Effector memory CD8-positive, alpha-beta T cell (primary cell): ENCODE data around the gene MIOS.
"Not testable (repeated sequence)": the region's sequence is repeated elsewhere in the genome, so short reads cannot be mapped to it uniquely, and the experiment has no call there.

Experiments
- ATAC-seq: fragments of 150-1000 bp; cut with Tn5 transposase; replicated peaks from 2 replicates; pipeline ENCODE4 v1.10.0; 2021; ENCODE audit warnings: mild to moderate bottlenecking, moderate library complexity
- DNase-seq, 3 experiments: peaks; one replicate each; pipeline ENCODE4 v3.0.0; 2021
- H3K27ac Mint-ChIP-seq, 2 donors: one replicate each; pipeline ENCODE4 v1.8.0; 2022; ENCODE audit warnings: mild to moderate bottlenecking in 2 of 2, mixed read lengths in 2 of 2, moderate library complexity in 2 of 2
- H3K27me3 Mint-ChIP-seq, 2 donors: one replicate each; pipeline ENCODE4 v1.8.0; 2022; ENCODE audit warnings: mixed read lengths in 2 of 2
- H3K36me3 Mint-ChIP-seq: one replicate; pipeline ENCODE4 v1.8.0; 2022; ENCODE audit warnings: mild to moderate bottlenecking, moderate library complexity, mixed read lengths; ENCODE audit not compliant: insufficient read depth
- H3K4me1 Mint-ChIP-seq, 2 donors: one replicate each; pipeline ENCODE4 v1.8.0; 2022; ENCODE audit warnings: low read depth in 2 of 2, mixed read lengths in 2 of 2
- H3K4me3 Mint-ChIP-seq, 2 donors: one replicate each; pipeline ENCODE4 v1.8.0; 2022; ENCODE audit warnings: mild to moderate bottlenecking in 2 of 2, mixed read lengths in 2 of 2, moderate library complexity in 2 of 2
- H3K9me3 Mint-ChIP-seq, 2 donors: one replicate each; pipeline ENCODE4 v1.8.0; 2022; ENCODE audit warnings: mixed read lengths in 2 of 2

Gene MIOS

DNA sequence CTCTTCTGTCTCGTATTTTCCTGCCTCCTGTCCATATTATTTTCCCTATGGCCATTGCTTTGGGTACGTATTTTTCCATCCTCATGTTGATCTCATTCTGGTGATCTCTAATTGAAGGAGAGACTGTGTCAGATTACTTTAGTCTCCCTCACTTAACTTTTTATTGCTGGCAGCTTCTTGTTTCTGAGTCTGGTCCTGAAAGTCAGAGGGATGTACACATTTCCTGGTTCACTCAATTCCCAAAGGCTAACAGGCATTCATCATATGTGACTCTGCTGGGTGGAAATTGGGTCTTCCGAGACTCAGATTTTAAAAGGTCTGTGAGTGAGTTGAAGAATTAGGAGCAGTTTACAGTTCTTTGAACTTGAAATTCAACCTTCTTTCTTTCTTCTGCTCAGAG is 84.8 kb downstream of the MIOS start:
- DNase-seq (no peak), ATAC-seq (no peak)
- H3K4me3 Mint-ChIP-seq, result no peak overlapping the region
- H3K36me3 Mint-ChIP-seq, result no peaks in the 10 kb centered on the region
- H3K27me3 Mint-ChIP-seq, result no peaks in the 10 kb centered on the region
- H3K4me1 Mint-ChIP-seq, result peaks cover 23 to 40% of the 10 kb centered on the region in 2 donors
- H3K9me3 Mint-ChIP-seq, result no peaks in the 10 kb centered on the region
- peak overlapping the region in 1 of 2 donors; percentile 86 for H3K27ac Mint-ChIP-seq

DNA sequence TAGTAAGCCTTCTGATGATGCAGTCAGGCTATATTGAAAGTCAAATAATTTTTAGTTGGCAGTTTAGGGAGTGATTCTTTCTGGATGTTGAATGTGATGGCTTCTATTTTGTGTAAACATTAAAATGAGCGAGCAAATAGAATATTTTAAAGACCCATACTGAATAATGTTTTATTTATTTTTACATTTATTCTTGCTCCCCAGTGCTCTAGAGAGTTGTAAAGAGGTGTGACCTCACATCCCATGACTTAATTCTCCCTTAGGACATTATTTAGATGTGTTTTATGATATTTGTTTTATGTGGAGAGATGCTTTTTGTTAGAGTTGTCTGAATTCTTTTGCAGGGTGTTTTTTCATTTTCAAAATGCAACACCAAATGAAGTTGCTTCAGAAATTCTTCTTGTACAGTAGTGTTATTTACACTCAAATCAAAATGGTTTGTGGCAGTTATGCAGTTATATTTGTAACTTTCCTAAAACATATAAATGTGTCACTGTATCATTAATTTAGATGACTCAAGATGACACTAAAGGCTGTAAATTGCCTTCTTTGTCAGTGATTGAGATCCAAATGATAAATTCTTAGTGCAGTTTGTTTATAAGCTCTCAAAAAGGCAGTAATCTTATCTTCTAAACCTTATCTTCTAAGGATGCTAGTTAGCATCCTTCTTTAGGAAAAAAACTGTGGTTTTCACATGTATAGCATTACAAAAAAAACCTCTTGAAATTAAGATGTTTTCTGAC is 86.3 kb downstream of the MIOS start:
- H3K4me3 Mint-ChIP-seq, result peak overlapping the region in 1 of 2 donors; percentile 3
- ATAC-seq, result no peak
- no peaks in the 10 kb centered on the region for H3K27me3 Mint-ChIP-seq

DNA sequence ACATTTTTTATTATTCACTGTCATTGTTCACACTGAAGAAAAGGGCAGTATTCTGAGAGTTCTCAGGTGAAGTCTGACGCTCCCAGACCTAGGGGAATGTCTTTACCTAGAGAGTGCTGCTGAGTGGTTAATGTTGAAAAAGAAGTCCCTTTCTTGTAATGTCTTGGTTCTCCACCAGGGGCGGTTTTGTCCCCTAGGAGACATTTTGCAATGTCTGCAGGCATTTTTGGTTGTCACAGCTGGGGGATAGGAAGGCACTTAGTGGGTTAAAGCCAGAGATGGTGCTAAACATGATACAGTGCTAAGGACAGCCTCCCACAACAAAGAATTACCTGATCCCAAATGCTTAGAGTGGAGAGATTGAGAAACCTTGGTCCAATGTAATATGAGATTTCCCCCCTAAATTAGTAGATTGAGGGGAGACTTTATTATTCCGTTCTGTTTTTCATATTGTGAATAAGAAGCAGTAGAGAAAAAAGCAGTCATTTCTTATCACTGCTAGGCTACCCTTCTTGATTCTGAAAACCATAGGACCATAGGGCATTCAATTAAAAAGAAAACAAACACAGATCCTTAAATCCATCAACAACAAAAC is 87.0 kb downstream of the MIOS start:
- Mint-ChIP-seq H3K4me3 (no peak overlapping the region), H3K27me3 (no peaks in the 10 kb centered on the region), H3K9me3 (peaks cover 0 to 2% of the 10 kb centered on the region in 2 donors), H3K27ac (peak overlapping the region in 1 of 2 donors; percentile 86), H3K36me3 (no peaks in the 10 kb centered on the region), H3K4me1 (peaks cover 27 to 48% of the 10 kb centered on the region in 2 donors)
- ATAC-seq (peak; percentile 26), DNase-seq (peak in 2 of 3 experiments; percentile 12 to 18)

More for the DNA sequence above, 86.3 kb downstream of the MIOS start:
- Mint-ChIP-seq H3K9me3 (peaks cover 0 to 2% of the 10 kb centered on the region in 2 donors), H3K27ac (peak overlapping the region in 1 of 2 donors; percentile 86), H3K4me1 (peaks cover 24 to 46% of the 10 kb centered on the region in 2 donors), H3K36me3 (no peaks in the 10 kb centered on the region)
- DNase-seq, result no peak

DNA sequence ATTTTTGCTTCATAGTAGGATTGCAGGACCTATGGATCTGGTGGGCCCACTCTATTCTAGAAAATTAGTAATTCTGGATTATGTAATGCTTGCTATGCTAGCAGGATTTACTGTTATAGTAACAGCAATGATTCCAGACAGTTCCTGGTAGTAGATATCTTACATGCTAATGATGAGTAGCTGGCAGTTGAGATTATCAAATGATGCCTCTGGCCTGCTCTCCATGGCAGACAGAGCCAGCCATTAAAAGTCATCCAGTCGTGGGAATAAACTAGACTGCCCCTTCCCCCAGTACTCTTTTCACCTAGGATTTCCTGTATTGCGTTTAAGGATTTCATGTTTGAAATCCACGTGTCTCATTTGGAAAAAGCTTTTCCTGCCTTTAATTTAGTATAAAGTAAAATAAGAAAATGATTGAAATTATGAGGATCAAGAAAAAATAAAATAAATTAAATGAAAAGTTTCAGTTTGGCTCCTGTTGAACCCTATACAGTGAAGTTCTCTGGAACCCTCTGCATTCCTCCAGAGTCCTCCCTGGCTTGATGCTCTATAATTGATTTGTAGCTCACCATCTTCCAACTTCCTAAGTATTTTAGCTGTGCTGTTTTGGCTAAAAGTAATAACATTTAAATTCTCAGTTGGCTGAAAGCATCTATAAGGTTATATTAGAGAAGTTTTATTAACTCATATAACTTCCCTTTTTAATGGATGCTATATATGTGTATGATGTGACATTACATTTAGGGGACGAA is 88.5 kb downstream of the MIOS start:
- H3K27ac Mint-ChIP-seq, result no peak overlapping the region
- DNase-seq (no peak), ATAC-seq (no peak)
- peaks cover 4 to 8% of the 10 kb centered on the region in 2 donors for H3K9me3 Mint-ChIP-seq
- H3K27me3 Mint-ChIP-seq, result no peaks in the 10 kb centered on the region
- peaks cover 28 to 59% of the 10 kb centered on the region in 2 donors for H3K4me1 Mint-ChIP-seq
- H3K36me3 Mint-ChIP-seq, result no peaks in the 10 kb centered on the region
- H3K4me3 Mint-ChIP-seq, result no peak overlapping the region

DNA sequence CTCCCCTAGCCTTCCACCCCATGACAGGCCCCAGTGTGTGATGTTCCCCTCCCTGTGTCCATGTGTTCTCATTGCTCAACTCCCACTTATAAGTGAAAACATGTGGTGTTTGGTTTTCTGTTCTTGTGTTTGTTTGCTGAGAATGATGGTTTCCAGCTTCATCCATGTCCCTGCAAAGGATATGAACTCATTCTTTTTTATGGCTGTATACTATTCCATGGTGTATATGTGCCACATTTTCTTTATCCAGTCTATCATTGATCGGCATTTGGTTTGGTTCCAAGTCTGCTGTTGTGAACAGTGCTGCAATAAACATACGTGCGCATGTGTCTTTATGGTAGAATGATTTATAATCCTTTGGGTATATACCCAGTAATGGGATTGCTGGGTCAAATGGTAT is 89.8 kb downstream of the MIOS start:
- H3K27ac Mint-ChIP-seq, H3K9me3 Mint-ChIP-seq: not testable (repeated sequence)

More for the DNA sequence above, 89.8 kb downstream of the MIOS start:
- not testable (repeated sequence) for ATAC-seq, H3K36me3 Mint-ChIP-seq, DNase-seq, H3K4me3 Mint-ChIP-seq, H3K27me3 Mint-ChIP-seq
- H3K4me1 Mint-ChIP-seq, result peaks cover 29 to 61% of the 10 kb centered on the region in 2 donors
